Activated CD8-positive, alpha-beta memory T cell treated with anti-CD3 and anti-CD28 coated beads for 1 hour (primary cell): ENCODE measurements around the gene TGFA.

Experiments
- DNase-seq, 2 donors: peaks; one replicate each; pipeline ENCODE4 v3.0.0-alpha.2; 2020; ENCODE audit warnings: low read depth in 1 of 2; ENCODE audit errors: extremely low read depth in 1 of 2

The TGFA gene

DNA sequence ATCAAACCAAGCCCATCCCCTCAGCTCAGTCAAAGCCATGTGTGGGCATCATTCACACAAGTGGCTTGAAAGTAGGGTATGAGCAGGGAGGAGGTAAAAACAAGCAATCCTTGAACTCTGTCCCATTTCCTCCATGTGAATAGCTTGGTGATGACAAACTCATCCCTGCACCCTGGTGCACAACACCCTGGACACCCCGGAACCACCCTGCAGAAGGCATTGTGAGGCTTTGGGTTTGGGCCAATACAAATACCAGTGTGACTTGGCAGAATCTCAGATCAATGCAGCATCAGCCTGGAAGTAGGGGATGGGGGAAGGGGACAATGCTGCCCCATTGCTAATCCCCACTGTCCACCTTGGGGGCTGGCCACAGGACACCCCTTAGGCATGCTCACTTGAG, 28.6 kb downstream of the TGFA start:
- DNase-seq, result no peak

DNA sequence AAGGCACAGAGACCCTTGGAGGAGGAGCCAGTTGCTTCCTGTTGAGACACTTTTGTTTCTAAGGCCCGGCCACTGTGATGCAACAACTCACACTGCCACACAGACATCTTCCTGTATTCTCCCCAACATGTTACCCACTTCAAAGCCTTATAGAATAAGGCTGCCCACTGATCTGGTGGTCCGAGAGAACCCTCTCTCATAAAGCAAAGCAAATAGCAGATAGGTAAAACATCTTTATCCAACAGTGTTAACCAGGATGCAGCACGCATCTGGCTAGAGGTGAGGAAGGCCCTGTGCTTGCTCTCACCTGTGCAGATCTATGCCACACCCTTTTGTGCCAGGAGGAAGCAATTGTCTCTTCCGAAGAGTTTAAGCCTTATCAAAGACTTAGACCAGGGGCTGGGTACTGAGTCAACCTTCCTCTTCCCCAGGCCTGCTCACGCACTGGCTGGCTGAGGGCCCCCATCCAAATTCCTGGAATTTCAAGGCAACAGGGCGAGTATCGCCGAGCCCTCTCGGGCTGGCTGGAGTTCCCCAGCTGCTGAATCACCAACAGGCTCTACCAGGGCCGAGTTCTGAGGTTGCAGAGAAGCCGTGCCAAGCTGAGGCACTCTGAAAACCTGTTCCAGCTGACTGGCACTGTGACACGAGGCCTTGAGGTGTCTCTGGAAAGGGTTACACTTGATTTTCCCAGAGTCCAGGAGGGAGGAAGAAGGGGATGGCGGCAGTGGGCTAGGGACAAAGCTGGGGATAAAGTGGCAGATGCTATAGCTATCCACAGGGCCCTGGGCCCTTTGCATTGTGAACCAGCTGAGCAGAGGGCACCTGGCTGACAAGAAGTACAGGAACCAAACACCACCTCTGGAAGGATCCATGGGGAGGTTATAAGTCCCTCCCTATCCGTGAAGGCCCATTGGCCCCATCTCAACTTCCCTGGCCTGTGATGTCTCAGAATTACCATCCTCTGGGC, 29.3 kb downstream of the TGFA start:
- no peak for DNase-seq

DNA sequence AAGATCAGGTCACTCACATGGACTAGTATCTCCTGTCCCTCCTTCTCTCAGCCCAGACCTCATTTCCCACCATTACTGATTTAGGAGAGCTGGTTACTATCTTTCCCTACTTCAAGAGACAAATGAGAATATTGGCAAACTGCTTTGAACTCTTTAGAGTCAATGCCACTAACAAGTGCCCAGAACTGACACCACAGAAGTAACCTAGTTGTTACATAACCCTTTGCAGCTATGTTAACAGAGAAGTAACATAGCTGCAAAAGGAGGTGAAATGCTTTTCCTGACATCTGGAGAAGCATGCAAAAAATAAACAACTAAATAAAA, 30.0 kb downstream of the TGFA start:
- no peak for DNase-seq

DNA sequence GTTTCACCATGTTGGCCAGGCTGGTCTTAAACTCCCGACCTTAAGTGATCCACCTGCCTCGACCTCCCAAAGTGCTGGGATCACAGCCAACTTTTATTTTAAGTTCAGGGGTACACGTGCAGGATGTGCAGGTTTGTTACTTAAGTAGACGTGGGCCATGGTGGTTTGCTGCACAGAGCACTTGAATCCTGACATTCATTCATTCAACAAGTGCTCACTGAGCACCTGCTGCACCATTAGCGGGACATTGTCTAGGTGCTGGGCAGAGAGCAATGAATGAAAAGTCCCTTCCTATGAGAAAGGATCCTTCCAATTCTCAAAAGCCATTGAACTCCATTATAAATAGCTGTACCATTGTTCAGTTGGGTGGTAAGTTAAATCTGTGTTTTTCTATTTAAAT, 31.0 kb downstream of the TGFA start:
- no peak for DNase-seq

DNA sequence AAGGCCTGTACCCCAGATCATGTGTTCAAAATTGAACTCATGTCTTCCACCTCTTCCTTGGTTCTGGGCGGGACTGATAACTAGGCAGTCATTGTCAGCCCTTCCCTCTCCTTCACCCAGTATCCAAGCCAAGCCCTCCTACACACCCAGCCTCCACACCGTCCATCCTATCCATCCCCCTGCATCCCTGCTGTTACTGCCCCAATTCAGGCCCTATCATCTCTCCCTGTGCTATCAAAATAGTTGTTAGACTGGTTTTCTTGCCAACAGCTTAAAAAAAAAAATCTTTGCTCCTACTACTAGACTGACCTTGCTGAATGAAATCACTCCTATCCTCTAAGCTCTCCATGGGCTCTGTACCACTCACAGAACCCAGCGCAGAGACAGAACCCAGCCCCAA, 32.8 kb downstream of the TGFA start:
- DNase-seq, result no peak

DNA sequence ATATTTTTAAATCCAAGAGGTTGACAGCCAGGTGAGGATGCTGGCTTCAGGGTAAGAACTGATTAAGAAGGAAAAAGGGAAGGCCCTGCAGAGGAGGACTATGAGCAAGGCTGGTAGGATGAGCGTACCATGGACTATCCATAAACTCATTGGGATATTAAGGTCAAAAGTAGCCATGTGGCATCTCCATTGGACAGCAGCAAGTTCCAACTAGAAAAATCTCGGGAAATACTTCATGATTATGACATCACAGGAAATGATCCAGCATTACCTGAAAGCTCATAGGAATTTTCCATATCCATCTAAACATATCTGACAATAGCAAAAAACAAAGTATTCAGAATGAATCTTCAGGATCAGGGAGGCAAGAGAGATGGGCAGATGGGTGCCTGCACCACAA, 34.2 kb downstream of the TGFA start:
- no peak for DNase-seq

- DNase-seq, result no peak
Measured at GRCh38 chr2:70518557-70518956, 35.1 kb downstream of the TGFA start.

DNA sequence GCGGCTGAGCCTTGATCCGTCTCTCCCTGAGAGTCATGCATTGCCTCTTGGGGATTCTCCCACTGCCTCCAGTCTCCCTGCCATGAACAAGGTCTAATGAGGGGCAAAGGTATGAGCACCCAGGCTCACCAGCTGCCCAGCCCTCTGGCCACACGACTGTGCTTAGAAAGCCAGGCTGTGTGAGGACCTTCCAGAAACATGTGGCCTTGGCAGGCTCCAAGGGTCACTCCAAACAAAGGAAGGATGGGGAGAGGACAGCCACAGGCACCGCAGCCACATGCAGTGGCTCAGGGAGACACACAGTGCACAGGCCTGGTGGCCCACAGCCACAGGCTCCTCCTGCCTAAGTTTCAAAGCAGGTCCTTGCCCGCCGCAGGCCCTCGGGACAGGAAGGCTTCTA, 35.8 kb downstream of the TGFA start:
- DNase-seq, result no peak

- DNase-seq, result no peak
Measured at GRCh38 chr2:70516596-70516995, 37.0 kb downstream of the TGFA start.

DNA sequence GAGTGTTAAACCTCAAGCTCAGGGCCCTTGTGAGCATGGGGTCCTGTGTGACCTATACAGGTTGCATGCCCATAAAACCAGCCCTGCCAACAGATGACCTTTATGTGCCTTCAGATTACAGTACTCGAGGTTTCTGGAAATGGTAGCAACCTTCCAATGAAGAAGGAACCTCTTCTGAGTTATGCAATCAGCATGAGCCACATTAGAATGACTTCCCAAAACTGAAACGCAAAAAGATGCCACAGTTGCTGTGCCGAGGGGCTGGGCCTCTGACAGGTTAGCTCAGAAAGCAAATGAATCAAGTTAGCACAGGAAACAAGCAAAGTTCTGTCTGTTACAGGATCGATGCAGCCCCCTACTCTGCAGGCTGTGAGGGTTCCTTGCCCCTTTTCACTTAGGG, 37.7 kb downstream of the TGFA start:
- no peak for DNase-seq

DNA sequence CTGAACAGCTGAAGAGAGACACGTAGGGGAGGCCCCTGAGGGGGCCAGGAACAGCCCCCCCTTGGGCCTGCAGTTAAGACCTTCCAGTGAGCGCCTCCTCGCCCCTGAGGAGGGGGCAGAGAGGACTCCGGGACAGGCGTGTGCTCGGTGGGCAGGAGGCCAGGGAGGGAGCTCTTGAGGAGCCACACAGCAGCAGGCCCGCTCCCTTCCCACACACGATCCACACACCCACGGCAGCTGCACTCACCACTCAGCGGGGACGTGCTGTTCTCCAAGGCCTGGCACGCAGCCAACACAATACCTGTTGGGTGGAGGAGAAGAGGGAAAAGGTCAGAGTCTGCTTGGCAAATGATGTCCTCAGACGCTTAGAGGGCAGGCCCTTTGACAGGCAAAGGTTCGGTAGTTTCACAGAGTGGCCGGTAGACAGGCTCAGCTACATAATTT, 39.0 kb downstream of the TGFA start:
- DNase-seq, result no peak

GRCh38 chr2:70513738-70514137, 39.9 kb downstream of the TGFA start:
- DNase-seq, result no peak

- DNase-seq, result no peak
Measured at GRCh38 chr2:70511971-70512729, 41.5 kb downstream of the TGFA start.

- DNase-seq, result no peak
Measured at GRCh38 chr2:70510313-70510712, 43.3 kb downstream of the TGFA start.

GRCh38 chr2:70509565-70509964, 44.1 kb downstream of the TGFA start:
- no peak for DNase-seq

- no peak for DNase-seq
Measured at GRCh38 chr2:70508711-70509462, 44.7 kb downstream of the TGFA start.

DNA sequence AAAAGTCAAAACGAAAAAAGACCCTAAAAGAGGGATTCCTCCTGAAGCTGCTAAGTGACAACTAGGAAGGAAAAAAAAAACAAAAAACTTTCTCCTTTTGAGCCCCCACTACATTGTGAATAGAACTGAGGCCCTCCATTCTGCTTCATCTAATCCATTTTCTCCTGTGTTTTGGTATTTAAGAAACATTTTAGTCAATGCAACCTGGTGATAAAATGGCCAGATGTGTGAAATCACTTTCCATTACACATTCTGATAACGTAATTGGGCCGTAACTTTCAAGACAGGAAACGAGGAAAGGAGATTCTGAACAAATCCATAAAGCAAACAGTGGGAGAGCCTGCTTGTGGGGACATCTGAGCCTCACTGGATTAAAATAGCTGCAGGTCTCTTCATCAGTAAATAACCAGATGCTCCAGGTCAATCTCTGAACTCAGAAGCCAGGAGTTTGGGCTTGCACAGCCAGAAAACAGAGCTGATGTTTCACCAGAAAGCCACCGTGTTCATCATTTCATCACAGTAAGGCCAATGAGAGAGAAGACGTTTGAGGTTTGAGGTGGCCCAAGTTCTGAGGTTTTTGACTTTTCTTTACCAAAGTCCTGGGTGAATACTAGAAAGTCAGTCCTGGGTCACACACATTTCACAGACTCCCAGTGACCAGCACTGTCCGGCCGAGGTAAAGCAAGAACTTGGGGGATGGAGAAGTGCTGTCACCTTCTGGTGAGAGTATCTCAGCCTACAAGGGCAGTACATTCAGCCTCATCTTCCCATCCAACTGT, 47.8 kb downstream of the TGFA start:
- no peak for DNase-seq

GRCh38 chr2:70504750-70505149, 48.9 kb downstream of the TGFA start:
- DNase-seq, result no peak

GRCh38 chr2:70503896-70504295, 49.7 kb downstream of the TGFA start:
- DNase-seq, result no peak

- no peak for DNase-seq
Measured at GRCh38 chr2:70501728-70502127, 51.9 kb downstream of the TGFA start.

DNA sequence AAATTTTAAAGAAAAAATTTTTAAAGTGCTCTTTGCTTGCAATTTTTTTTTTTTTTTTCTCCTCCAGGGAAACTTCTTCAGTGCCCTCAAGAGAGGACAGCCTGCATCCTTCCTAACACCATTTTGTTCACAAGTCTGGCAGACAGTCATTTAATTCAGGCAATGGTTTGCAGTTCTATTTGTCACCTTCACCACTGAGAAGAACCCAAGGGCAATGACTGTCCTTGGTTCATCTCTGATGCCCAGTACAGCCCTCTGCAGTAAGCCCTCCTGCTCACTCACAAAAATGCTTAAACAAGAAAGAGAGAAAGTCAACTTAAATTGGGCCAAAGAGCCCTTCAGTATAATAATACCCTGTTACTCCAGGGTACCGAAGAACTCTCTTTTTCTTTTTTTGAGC, 52.4 kb downstream of the TGFA start:
- DNase-seq, result no peak
